IPS-15b (cell line): ENCODE data around the gene ASPSCR1.

Experiments
- H3K27me3 ChIP-seq: one replicate; pipeline ENCODE4 v1.6.1; 2013; ENCODE audit warnings: low read length; ENCODE audit not compliant: control insufficient read depth, insufficient read depth
- H3K36me3 ChIP-seq: one replicate; pipeline ENCODE4 v1.6.1; 2013; ENCODE audit warnings: low read length; ENCODE audit not compliant: control insufficient read depth, insufficient read depth
- H3K4me1 ChIP-seq: one replicate; pipeline ENCODE4 v1.6.1; 2013; ENCODE audit warnings: mild to moderate bottlenecking, low read length; ENCODE audit not compliant: control insufficient read depth, insufficient read depth
- H3K4me3 ChIP-seq: one replicate; pipeline ENCODE4 v1.5.1; 2013; ENCODE audit warnings: low read depth, low read length
- H3K9ac ChIP-seq: one replicate; pipeline ENCODE4 v1.6.1; 2013; ENCODE audit warnings: low read depth, mild to moderate bottlenecking, low read length
- H3K9me3 ChIP-seq: one replicate; pipeline ENCODE4 v1.6.1; 2013; ENCODE audit warnings: mild to moderate bottlenecking, low read length; ENCODE audit not compliant: control insufficient read depth, insufficient read depth

ASPSCR1 gene

GRCh38 chr17:82023447-82024241 lies 46.2 kb downstream of the ASPSCR1 start:
- Histone ChIP-seq H3K36me3 (peaks cover 17% of the 10 kb centered on the region), H3K9me3 (no peaks in the 10 kb centered on the region), H3K9ac (peak overlapping the region; percentile 70), H3K27me3 (no peaks in the 10 kb centered on the region), H3K4me1 (no peaks in the 10 kb centered on the region), H3K4me3 (peak overlapping the region; percentile 67)

GRCh38 chr17:82024859-82025258 lies 47.4 kb downstream of the ASPSCR1 start:
- Histone ChIP-seq H3K36me3 (peaks cover 16% of the 10 kb centered on the region), H3K4me1 (no peaks in the 10 kb centered on the region), H3K27me3 (no peaks in the 10 kb centered on the region), H3K4me3 (no peak overlapping the region), H3K9me3 (no peaks in the 10 kb centered on the region), H3K9ac (no peak overlapping the region)

GRCh38 chr17:82025401-82026107 lies 48.1 kb downstream of the ASPSCR1 start:
- no peaks in the 10 kb centered on the region for H3K4me1 ChIP-seq
- H3K27me3 ChIP-seq = no peaks in the 10 kb centered on the region
- H3K4me3 ChIP-seq = no peak overlapping the region
- peaks cover 16% of the 10 kb centered on the region for H3K36me3 ChIP-seq
- no peaks in the 10 kb centered on the region for H3K9me3 ChIP-seq
- H3K9ac ChIP-seq = no peak overlapping the region

GRCh38 chr17:82028246-82028645 lies 50.8 kb downstream of the ASPSCR1 start:
- H3K4me1 ChIP-seq = no peaks in the 10 kb centered on the region
- H3K27me3 ChIP-seq = no peaks in the 10 kb centered on the region
- H3K9ac ChIP-seq = no peak overlapping the region

GRCh38 chr17:82028966-82029365 lies 51.5 kb downstream of the ASPSCR1 start:
- Histone ChIP-seq H3K36me3 (peaks cover 14% of the 10 kb centered on the region), H3K27me3 (no peaks in the 10 kb centered on the region), H3K9me3 (no peaks in the 10 kb centered on the region), H3K4me3 (no peak overlapping the region), H3K9ac (no peak overlapping the region), H3K4me1 (no peaks in the 10 kb centered on the region)

More at GRCh38 chr17:82028246-82028645, 50.8 kb downstream of the ASPSCR1 start:
- peaks cover 14% of the 10 kb centered on the region for H3K36me3 ChIP-seq
- H3K9me3 ChIP-seq = no peaks in the 10 kb centered on the region
- no peak overlapping the region for H3K4me3 ChIP-seq

- Histone ChIP-seq H3K36me3 (peaks cover 14% of the 10 kb centered on the region), H3K9ac (no peak overlapping the region), H3K9me3 (no peaks in the 10 kb centered on the region), H3K4me1 (no peaks in the 10 kb centered on the region), H3K4me3 (no peak overlapping the region), H3K27me3 (no peaks in the 10 kb centered on the region)
Measured at GRCh38 chr17:82029391-82029790, 52.0 kb downstream of the ASPSCR1 start.

DNA sequence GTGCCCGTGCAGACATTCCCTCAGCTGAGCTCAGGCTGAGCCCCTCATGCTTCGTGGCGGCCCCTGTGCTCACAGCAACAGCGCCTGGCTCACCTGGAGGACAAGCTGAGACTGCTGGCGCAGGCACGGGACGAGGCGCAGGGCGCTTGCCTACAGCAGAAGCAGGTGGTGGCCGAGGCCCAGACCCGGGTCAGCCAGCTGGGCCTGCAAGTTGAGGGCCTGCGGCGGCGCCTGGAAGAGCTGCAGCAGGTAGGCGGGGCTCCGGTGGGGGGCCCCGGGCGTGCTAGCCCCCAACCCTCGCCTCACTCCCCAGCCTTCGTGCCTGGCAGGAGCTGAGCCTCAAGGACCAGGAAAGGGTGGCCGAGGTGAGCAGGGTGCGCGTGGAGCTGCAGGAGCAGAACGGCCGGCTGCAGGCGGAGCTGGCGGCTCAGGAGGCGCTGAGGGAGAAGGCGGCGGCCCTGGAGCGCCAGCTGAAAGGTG lies 52.6 kb downstream of the ASPSCR1 start:
- no peaks in the 10 kb centered on the region for H3K4me1 ChIP-seq
- H3K9me3 ChIP-seq = no peaks in the 10 kb centered on the region
- no peaks in the 10 kb centered on the region for H3K27me3 ChIP-seq
- peaks cover 14% of the 10 kb centered on the region for H3K36me3 ChIP-seq
- no peak overlapping the region for H3K4me3 ChIP-seq
- no peak overlapping the region for H3K9ac ChIP-seq

- Histone ChIP-seq H3K36me3 (peaks cover 14% of the 10 kb centered on the region), H3K27me3 (no peaks in the 10 kb centered on the region), H3K9ac (no peak overlapping the region), H3K9me3 (no peaks in the 10 kb centered on the region), H3K4me3 (peak overlapping the region; percentile 52), H3K4me1 (no peaks in the 10 kb centered on the region)
Measured at GRCh38 chr17:82030470-82031302, 53.3 kb downstream of the ASPSCR1 start.

- Histone ChIP-seq H3K9me3 (no peaks in the 10 kb centered on the region), H3K4me1 (no peaks in the 10 kb centered on the region), H3K27me3 (no peaks in the 10 kb centered on the region), H3K36me3 (peaks cover 14% of the 10 kb centered on the region), H3K4me3 (peak within 1 kb of the TSS; percentile 64), H3K9ac (peak within 1 kb of the TSS; percentile 62)
Measured at GRCh38 chr17:82031303-82031884, 54.0 kb downstream of the ASPSCR1 start, which contains the start of gene RAC3. RAC3 (plus strand) TSS chr17:82031678; CDS start chr17:82031762, 84 bp downstream.

- Histone ChIP-seq H3K9ac (peak overlapping the region; percentile 62), H3K4me1 (no peaks in the 10 kb centered on the region), H3K27me3 (peaks cover 2% of the 10 kb centered on the region), H3K9me3 (no peaks in the 10 kb centered on the region), H3K36me3 (peaks cover 14% of the 10 kb centered on the region), H3K4me3 (peak overlapping the region; percentile 64)
Measured at GRCh38 chr17:82031885-82032627, 54.6 kb downstream of the ASPSCR1 start.
